Right atrium auricular region (tissue), 2 donors: ENCODE data around the gene PIGH. TPM values are rescaled to one million over a fixed set of nuclear protein-coding genes. Genes with fewer than 3 reads are reported as not detected.

Experiments used
- DNase-seq: peaks from one replicate; pipeline ENCODE4 v3.0.0-alpha.2; 2019; ENCODE audit warnings: low spot score
- H3K27ac ChIP-seq, 2 donors: fragments of 200-600 bp; sonication (generic); 1 replicate in 1 of 2; 2 replicates in 1 of 2; pipeline ENCODE4 v1.5.1; 2016 to 2019
- H3K27me3 ChIP-seq, 2 donors: fragments of 200-600 bp; sonication (generic); one replicate each; pipeline versions ENCODE4 v1.5.1 to v1.6.0; 2017 to 2019
- H3K36me3 ChIP-seq: fragments of 200-600 bp; sonication (generic); one replicate; pipeline ENCODE4 v1.5.1; 2016
- H3K4me1 ChIP-seq, 2 donors: fragments of 200-600 bp; sonication (generic); one replicate each; pipeline versions ENCODE4 v1.5.1 to v1.6.0; 2017 to 2019
- H3K4me3 ChIP-seq, 2 donors: fragments of 200-600 bp; sonication (generic); 1 replicate in 1 of 2; 2 replicates in 1 of 2; pipeline ENCODE4 v1.5.1; 2017 to 2019; ENCODE audit warnings: mild to moderate bottlenecking in 1 of 2, moderate library complexity in 1 of 2
- H3K9me3 ChIP-seq, 2 donors: fragments of 200-600 bp; sonication (generic); one replicate each; pipeline ENCODE4 v1.5.1; 2019
- total RNA-seq, 2 donors: library from RNA; depleted of rRNA; stranded (reverse); fragments of >200 nt; gene quantifications; one replicate each; pipeline ENCODE4 v1.1.0, GENCODE V29; 2016
- TF ChIP-seq, protein P1 (sequence below), 2 donors: fragments of 200-600 bp; sonication (generic); IDR thresholded peaks; one replicate each; pipeline ENCODE4 v1.5.1; 2019; ENCODE audit warnings: antibody characterized with exemption in 2 of 2

The PIGH gene
- total RNA-seq, 2 donors from 2014 or later, result 13.8 to 15.3 TPM

DNA sequence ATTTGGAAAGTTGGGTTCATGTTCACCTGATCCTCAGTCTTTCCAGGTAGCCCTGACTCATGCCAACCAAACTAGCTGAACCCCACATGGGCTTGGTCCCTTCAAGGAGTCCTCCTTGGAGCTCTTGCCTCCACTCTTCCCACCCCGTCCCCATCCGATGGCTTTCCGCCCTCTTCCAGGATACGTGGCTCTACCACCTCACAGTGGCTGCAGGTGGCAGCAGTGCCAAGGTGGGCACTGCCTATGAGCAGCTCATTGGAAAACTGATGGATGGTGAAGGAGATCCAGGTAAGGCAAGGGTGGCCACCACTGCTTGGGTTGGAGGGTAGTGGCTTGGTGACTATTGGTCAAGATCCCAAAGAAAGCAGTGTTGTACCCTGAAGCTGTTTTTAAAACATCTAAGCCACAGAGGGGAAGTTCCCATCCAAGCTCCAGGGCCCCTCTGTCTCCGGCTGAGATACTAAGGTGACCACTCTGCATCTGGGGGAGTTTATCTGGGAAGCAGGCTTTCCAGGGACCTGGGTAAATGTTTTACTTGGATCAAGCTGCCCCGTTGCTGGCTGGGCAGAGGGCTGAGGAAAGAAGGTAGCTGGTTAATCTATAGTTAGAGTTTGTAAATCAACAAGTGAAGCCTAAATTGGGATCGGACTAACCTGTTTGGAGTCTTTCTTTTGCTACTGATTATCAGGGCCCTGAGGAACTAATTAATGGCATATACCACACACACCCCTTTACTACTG lies 23.7 kb downstream of the PIGH start:
- Histone ChIP-seq H3K36me3 (no peaks in the 10 kb centered on the region), H3K27ac (no peak overlapping the region), H3K9me3 (no peaks in the 10 kb centered on the region), H3K27me3 (no peaks in the 10 kb centered on the region), H3K4me1 (no peaks in the 10 kb centered on the region), H3K4me3 (no peak overlapping the region)
- no peak for DNase-seq
- TF ChIP-seq, protein P1, sequence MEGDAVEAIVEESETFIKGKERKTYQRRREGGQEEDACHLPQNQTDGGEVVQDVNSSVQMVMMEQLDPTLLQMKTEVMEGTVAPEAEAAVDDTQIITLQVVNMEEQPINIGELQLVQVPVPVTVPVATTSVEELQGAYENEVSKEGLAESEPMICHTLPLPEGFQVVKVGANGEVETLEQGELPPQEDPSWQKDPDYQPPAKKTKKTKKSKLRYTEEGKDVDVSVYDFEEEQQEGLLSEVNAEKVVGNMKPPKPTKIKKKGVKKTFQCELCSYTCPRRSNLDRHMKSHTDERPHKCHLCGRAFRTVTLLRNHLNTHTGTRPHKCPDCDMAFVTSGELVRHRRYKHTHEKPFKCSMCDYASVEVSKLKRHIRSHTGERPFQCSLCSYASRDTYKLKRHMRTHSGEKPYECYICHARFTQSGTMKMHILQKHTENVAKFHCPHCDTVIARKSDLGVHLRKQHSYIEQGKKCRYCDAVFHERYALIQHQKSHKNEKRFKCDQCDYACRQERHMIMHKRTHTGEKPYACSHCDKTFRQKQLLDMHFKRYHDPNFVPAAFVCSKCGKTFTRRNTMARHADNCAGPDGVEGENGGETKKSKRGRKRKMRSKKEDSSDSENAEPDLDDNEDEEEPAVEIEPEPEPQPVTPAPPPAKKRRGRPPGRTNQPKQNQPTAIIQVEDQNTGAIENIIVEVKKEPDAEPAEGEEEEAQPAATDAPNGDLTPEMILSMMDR (IDR thresholded peaks at IDR 0.05), result no peak

DNA sequence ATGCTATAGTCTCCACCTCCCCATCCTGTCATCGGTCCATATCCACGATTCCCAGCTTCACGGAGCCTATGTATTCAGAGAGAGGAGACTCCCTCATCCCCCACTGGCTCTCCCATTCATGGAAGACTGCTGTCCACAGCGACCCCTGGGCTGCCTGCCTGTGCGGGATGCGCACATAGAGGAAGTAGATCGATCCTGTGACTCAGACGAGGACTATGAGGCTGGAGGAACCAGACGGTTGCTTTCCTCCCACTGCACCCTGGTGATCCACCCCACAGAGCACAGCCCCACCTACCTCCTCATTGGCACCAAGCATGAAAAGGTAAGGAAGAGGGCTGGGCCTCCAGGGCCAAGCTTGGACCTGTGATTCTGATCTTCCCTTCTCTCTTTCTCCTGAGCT lies 24.4 kb downstream of the PIGH start:
- no peak for DNase-seq
- Histone ChIP-seq H3K4me1 (no peaks in the 10 kb centered on the region), H3K4me3 (no peak overlapping the region), H3K27me3 (no peaks in the 10 kb centered on the region), H3K27ac (no peak overlapping the region), H3K9me3 (no peaks in the 10 kb centered on the region), H3K36me3 (no peaks in the 10 kb centered on the region)
- TF ChIP-seq, protein P1 (IDR thresholded peaks at IDR 0.05), result no peak

DNA sequence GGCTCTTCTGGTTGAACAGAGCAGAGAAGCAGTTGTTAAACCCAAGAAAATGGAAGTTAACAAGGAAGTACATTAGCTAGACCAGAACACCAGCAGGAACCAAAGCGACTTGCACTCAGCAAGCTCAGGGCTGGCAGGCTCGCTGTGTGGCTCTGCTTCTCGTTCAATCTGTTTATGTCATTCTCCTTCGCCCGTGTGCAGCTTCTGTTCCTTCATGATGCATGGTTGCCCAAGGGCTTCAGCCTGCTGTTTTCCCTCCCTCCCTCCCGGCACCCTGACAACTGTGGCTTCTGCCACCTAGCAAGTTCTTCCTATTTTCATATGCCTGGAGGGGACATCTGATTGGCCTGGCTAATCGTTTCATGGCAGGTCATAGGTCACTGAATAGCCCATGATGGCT lies 25.3 kb downstream of the PIGH start:
- no peaks in the 10 kb centered on the region for H3K4me1 ChIP-seq
- H3K9me3 ChIP-seq, result no peaks in the 10 kb centered on the region
- H3K27me3 ChIP-seq, result no peaks in the 10 kb centered on the region
- H3K27ac ChIP-seq, result no peak overlapping the region
- no peaks in the 10 kb centered on the region for H3K36me3 ChIP-seq
- TF ChIP-seq, protein P1 (IDR thresholded peaks at IDR 0.05), result no peak
- no peak overlapping the region for H3K4me3 ChIP-seq
- DNase-seq, result no peak

DNA sequence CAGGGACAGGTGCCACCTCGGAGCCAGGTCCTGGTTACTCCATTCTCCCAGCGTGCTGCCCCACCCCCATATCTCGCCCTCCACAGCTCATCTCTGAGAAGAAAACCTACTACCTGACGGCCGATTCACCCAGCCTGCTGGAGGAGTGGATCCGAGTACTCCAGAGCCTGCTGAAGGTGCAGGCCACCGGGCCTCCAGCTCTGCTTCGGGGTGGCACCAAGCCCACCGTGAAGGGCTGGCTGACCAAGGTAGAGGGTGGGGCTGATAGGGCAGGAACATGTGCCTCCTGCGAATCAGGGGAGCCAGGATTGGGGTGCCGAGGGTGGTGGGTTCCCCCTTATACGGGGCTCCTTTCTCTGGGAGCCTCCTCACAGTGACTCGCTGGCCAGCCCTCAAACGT lies 25.9 kb downstream of the PIGH start:
- H3K4me1 ChIP-seq, result no peaks in the 10 kb centered on the region
- no peak overlapping the region for H3K27ac ChIP-seq
- H3K27me3 ChIP-seq, result no peaks in the 10 kb centered on the region
- DNase-seq, result no peak
- TF ChIP-seq, protein P1 (IDR thresholded peaks at IDR 0.05), result no peak
- H3K4me3 ChIP-seq, result no peak overlapping the region
- no peaks in the 10 kb centered on the region for H3K9me3 ChIP-seq
- no peaks in the 10 kb centered on the region for H3K36me3 ChIP-seq

DNA sequence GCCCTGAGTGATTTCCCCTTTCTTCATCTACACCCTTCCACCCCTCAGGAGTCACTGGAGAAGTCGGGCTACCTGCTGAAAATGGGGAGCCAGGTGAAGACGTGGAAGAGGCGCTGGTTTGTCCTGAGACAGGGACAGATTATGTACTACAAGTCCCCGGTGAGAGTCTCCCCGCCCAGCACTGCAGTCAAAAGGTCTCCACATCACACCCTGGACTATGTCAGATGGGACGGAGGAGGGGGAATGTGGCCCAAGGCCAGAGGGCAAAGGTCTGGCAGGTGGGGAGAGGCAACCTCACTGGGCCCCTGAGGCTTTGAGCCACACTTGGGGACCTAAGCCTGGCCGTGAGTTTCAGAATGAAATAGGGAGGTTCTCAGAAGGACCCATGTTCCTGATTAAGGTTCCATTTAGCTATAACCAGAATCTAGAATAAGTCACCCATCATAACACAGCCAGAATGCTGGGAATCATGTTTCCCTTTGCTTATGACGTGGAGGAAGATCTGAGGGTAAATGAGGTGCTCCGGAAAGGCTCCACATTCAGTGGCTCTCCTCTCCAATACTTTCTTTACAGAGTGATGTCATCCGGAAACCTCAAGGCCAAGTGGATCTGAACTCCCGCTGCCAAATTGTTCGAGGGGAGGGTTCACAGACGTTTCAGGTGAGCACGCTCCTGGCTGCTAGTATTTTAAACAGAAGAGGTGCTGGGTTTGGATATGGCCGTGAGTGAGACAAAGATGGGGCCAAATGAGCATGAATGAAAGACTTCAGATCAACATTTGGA lies 26.6 kb downstream of the PIGH start:
- no peaks in the 10 kb centered on the region for H3K9me3 ChIP-seq
- no peaks in the 10 kb centered on the region for H3K4me1 ChIP-seq
- H3K4me3 ChIP-seq, result no peak overlapping the region
- H3K27ac ChIP-seq, result no peak overlapping the region
- no peaks in the 10 kb centered on the region for H3K36me3 ChIP-seq
- H3K27me3 ChIP-seq, result no peaks in the 10 kb centered on the region
- no peak for DNase-seq
- TF ChIP-seq, protein P1 (IDR thresholded peaks at IDR 0.05), result no peak
